PC-3 (cell line): ENCODE measurements around the gene MIER1. TPM values are rescaled to one million over a fixed set of nuclear protein-coding genes. Genes with fewer than 3 reads are reported as not detected.
A peak's percentile ranks its signal among the peaks of the same experiment; 100 is the strongest.

Experiments used
- ATAC-seq: fragments of 200-7000 bp; cut with Tn5 transposase; 2 replicates; pipeline ENCODE4 v1.9.1; 2020; ENCODE audit warnings: mild to moderate bottlenecking, moderate library complexity
- BruUV-seq: library from RNA; stranded (reverse); fragments of 400-500 nt; replicated peaks from 2 replicates; lab custom pipeline; 2021; lab: Mats Ljungman, UMichigan
- CTCF ChIA-PET: fragments of 300-600 bp; sonication (Branson Sonifier 250); formaldehyde crosslinking; loops from one replicate; lab custom pipeline; 2022; ENCODE audit warnings: antibody characterized with exemption; lab: Charles Lee
- POLR2A ChIA-PET: fragments of 300-600 bp; sonication (Branson Sonifier 250); formaldehyde crosslinking; loops from one replicate; lab custom pipeline; 2022; ENCODE audit warnings: antibody characterized with exemption; ENCODE audit not compliant: unreplicated experiment; lab: Charles Lee
- DNase-seq: peaks from one replicate; pipeline ENCODE4 v3.0.0-alpha.2; 2015
- H2AFZ ChIP-seq: fragments of 300-600 bp; sonication (generic); 2 replicates; pipeline ENCODE4 v1.6.0; 2016; ENCODE audit warnings: antibody characterized with exemption, low read length
- H3F3A ChIP-seq: fragments of 300-600 bp; sonication (generic); one replicate; pipeline ENCODE4 v1.6.0; 2017; ENCODE audit warnings: antibody characterized with exemption, low read length, control low read depth, mild to moderate bottlenecking; ENCODE audit not compliant: unreplicated experiment
- H3K27ac ChIP-seq: fragments of 300-600 bp; sonication (generic); 2 replicates; pipeline ENCODE4 v1.5.1; 2016; ENCODE audit warnings: mild to moderate bottlenecking, low read length
- H3K27me3 ChIP-seq: fragments of 300-600 bp; sonication (generic); 2 replicates; pipeline ENCODE4 v1.6.1; 2016; ENCODE audit warnings: low read length, mixed read lengths
- H3K36me3 ChIP-seq: fragments of 300-600 bp; sonication (generic); 2 replicates; pipeline ENCODE4 v1.6.1; 2016; ENCODE audit warnings: low read depth, mixed run types, low read length, mixed read lengths
- H3K4me1 ChIP-seq: fragments of 300-600 bp; sonication (generic); 2 replicates; pipeline ENCODE4 v1.5.1; 2016; ENCODE audit warnings: low read length; ENCODE audit not compliant: insufficient read depth
- H3K4me2 ChIP-seq: fragments of 300-600 bp; sonication (generic); 2 replicates; pipeline ENCODE4 v1.6.0; 2016; ENCODE audit warnings: low read length
- H3K4me3 ChIP-seq: fragments of 300-600 bp; sonication (generic); 2 replicates; pipeline ENCODE4 v1.5.1; 2016; ENCODE audit warnings: mild to moderate bottlenecking, low read length, mixed read lengths
- H3K79me2 ChIP-seq: fragments of 300-600 bp; sonication (generic); 2 replicates; pipeline ENCODE4 v1.6.1; 2017; ENCODE audit warnings: low read length, mixed read lengths
- H3K9ac ChIP-seq: fragments of 300-600 bp; sonication (generic); 2 replicates; pipeline ENCODE4 v1.6.0; 2016; ENCODE audit warnings: mild to moderate bottlenecking, low read length
- H3K9me2 ChIP-seq: fragments of 300-600 bp; sonication (generic); replicated peaks from 2 replicates; pipeline ENCODE4 v1.6.1; 2016; ENCODE audit warnings: mixed run types, low read length, mixed read lengths
- H3K9me3 ChIP-seq: fragments of 300-600 bp; sonication (generic); 2 replicates; pipeline ENCODE4 v1.6.1; 2016; ENCODE audit warnings: low read length, mixed read lengths
- H4K20me1 ChIP-seq: fragments of 300-600 bp; sonication (generic); 2 replicates; pipeline ENCODE4 v1.6.1; 2016; ENCODE audit warnings: low read length, mixed read lengths
- EZH2 ChIP-seq: fragments of 300-600 bp; sonication (generic); IDR thresholded peaks from one replicate; pipeline ENCODE4 v1.6.1; 2017; ENCODE audit warnings: antibody characterized with exemption, mild to moderate bottlenecking, low read length; ENCODE audit not compliant: unreplicated experiment
- EZH2phosphoT487 ChIP-seq: fragments of 300-600 bp; sonication (generic); IDR thresholded peaks from 2 replicates; pipeline ENCODE4 v1.6.1; 2018; ENCODE audit warnings: mild to moderate bottlenecking, antibody characterized with exemption, low read length, borderline replicate concordance
- intact Hi-C: fragments of 100-400 bp; cut with micrococcal nuclease; formaldehyde crosslinking; loops from 2 replicates; pipeline ENCODE4 v1.9.0; 2023
- total RNA-seq: library from RNA; depleted of rRNA; stranded (reverse); fragments of >200 nt; gene quantifications from 2 replicates; pipeline ENCODE4 v1.2.3, GENCODE V29; 2014
- TF ChIP-seq, protein P1 (sequence below): fragments of 300-600 bp; sonication (generic); conservative IDR thresholded peaks from 2 replicates; pipeline ENCODE4 v1.5.1; 2017; ENCODE audit warnings: antibody characterized with exemption, low read depth, mild to moderate bottlenecking, low read length

The MIER1 gene
- total RNA-seq, 1 experiment from 2014 or later, result 11.8 TPM

- Histone ChIP-seq H3K9ac (peak overlapping the region; percentile 86; the same call in 1 of the 2 replicates), H3K27me3 (no peaks in the 10 kb centered on the region), H3K36me3 (no peaks in the 10 kb centered on the region), H3K4me3 (peak overlapping the region; percentile 88), H3K9me2 (no peaks in the 10 kb centered on the region), H2AFZ (peak overlapping the region; percentile 84), H3K4me2 (peak overlapping the region; percentile 97), H4K20me1 (peaks cover 12% of the 10 kb centered on the region; the same call in 1 of the 2 replicates), H3F3A (no peaks in the 10 kb centered on the region), H3K4me1 (peaks cover 41% of the 10 kb centered on the region), H3K79me2 (peaks cover 74% of the 10 kb centered on the region), H3K27ac (no peak overlapping the region), H3K9me3 (no peaks in the 10 kb centered on the region)
- no TSS peak for BruUV-seq
- intact Hi-C loops, result no loop called here
- ATAC-seq (no peak), DNase-seq (no peak)
- TF ChIP-seq EZH2phosphoT487 (no peak), EZH2 (no peak)
- TF ChIP-seq, protein P1, sequence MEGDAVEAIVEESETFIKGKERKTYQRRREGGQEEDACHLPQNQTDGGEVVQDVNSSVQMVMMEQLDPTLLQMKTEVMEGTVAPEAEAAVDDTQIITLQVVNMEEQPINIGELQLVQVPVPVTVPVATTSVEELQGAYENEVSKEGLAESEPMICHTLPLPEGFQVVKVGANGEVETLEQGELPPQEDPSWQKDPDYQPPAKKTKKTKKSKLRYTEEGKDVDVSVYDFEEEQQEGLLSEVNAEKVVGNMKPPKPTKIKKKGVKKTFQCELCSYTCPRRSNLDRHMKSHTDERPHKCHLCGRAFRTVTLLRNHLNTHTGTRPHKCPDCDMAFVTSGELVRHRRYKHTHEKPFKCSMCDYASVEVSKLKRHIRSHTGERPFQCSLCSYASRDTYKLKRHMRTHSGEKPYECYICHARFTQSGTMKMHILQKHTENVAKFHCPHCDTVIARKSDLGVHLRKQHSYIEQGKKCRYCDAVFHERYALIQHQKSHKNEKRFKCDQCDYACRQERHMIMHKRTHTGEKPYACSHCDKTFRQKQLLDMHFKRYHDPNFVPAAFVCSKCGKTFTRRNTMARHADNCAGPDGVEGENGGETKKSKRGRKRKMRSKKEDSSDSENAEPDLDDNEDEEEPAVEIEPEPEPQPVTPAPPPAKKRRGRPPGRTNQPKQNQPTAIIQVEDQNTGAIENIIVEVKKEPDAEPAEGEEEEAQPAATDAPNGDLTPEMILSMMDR, result no peak
- CTCF ChIA-PET, result interaction anchor here (0.6 kb wide), 1 partner anchor 615 kb away, joined by 5 read pairs; no protein-coding TSS in a partner anchor
- POLR2A ChIA-PET, result no interaction called here
These were observed 4.9 kb downstream of the MIER1 start for GRCh38 chr1:66929691-66929998.

- peak; percentile 95 for DNase-seq
- Histone ChIP-seq H3K4me2 (peak overlapping the region; percentile 97), H3F3A (no peaks in the 10 kb centered on the region), H3K4me3 (peak overlapping the region; percentile 88), H2AFZ (peak overlapping the region; percentile 84), H3K27ac (peak overlapping the region; percentile 82), H3K27me3 (no peaks in the 10 kb centered on the region), H3K4me1 (peaks cover 44% of the 10 kb centered on the region), H3K79me2 (peaks cover 79% of the 10 kb centered on the region), H3K36me3 (no peaks in the 10 kb centered on the region), H3K9me2 (no peaks in the 10 kb centered on the region), H3K9me3 (no peaks in the 10 kb centered on the region), H4K20me1 (peaks cover 12% of the 10 kb centered on the region; the same call in 1 of the 2 replicates), H3K9ac (peak overlapping the region; percentile 86)
- BruUV-seq, result no TSS peak
- intact Hi-C loops, result loop anchor here (5.0 kb wide), 3 partner anchors 122 to 1508 kb away; partner anchors contain the start of genes LEPR, LEPROT and SLC35D1
- CTCF ChIA-PET, result interaction anchor here (0.6 kb wide), 1 partner anchor 615 kb away, joined by 5 read pairs; no protein-coding TSS in a partner anchor
- POLR2A ChIA-PET, result interaction anchor here (0.6 kb wide), 1 partner anchor 863 kb away, joined by 4 read pairs; no protein-coding TSS in a partner anchor
- no peak for TF ChIP-seq EZH2
- TF ChIP-seq, protein P1, result peak; percentile 22; the same call in 1 of the 2 replicates
- peak; percentile 60 for ATAC-seq
These were observed 5.4 kb downstream of the MIER1 start for GRCh38 chr1:66929999-66930822.
